Type B pancreatic cell (in vitro differentiated cells): ENCODE data around the gene VPS36. TPM values are rescaled to one million over a fixed set of nuclear protein-coding genes. Genes with fewer than 3 reads are reported as not detected.

Experiments
- DNase-seq: peaks from one replicate; pipeline ENCODE4 v3.0.0; 2021; ENCODE audit warnings: mixed read lengths; ENCODE audit not compliant: unreplicated experiment; ENCODE audit errors: extremely low spot score
- H3K27ac Mint-ChIP-seq: 2 replicates; pipeline ENCODE4 v1.8.0; 2021; ENCODE audit warnings: mild to moderate bottlenecking, mixed read lengths
- H3K27me3 Mint-ChIP-seq: 2 replicates; pipeline ENCODE4 v1.8.0; 2021; ENCODE audit warnings: mixed read lengths
- H3K36me3 Mint-ChIP-seq: 2 replicates; pipeline ENCODE4 v1.8.0; 2021; ENCODE audit warnings: mixed read lengths
- H3K4me1 Mint-ChIP-seq: one replicate; pipeline ENCODE4 v1.8.0; 2021; ENCODE audit warnings: mixed read lengths; ENCODE audit not compliant: unreplicated experiment
- H3K4me3 Mint-ChIP-seq: 2 replicates; pipeline ENCODE4 v1.8.0; 2021; ENCODE audit warnings: mild to moderate bottlenecking, mixed read lengths
- H3K9me3 Mint-ChIP-seq: 2 replicates; pipeline ENCODE4 v1.8.0; 2021; ENCODE audit warnings: mixed read lengths
- total RNA-seq: library from RNA; stranded (reverse); gene quantifications from 2 replicates; pipeline ENCODE4 v1.2.1, GENCODE V29; 2021; ENCODE audit warnings: low replicate concordance
- TF ChIP-seq, protein P1 (sequence below): fragments of 200-600 bp; sonication (generic); conservative IDR thresholded peaks from 2 replicates; pipeline ENCODE4 v1.5.0; 2021; ENCODE audit warnings: antibody characterized with exemption, mild to moderate bottlenecking

VPS36 gene
- total RNA-seq, 1 donor from 2014 or later: 41.6 TPM

DNA sequence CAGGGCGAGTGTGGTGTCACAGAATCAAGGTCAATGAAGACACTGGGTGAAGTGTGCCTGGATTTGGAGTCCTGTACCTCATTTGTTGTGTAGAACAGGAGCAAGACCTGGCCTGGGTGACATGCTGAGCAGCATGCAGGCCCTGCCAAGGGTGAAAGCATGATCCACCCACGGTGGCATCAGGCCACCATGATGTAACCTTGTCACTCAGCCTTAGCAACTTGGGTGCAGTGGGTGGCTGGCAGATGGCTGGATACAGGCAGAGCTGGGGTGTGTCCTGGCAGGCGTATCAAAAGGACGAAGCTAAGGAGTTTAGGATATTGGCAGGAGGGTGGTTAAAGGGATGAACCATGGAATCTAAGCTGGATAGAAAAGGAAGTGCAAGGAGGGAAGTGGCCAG, 54.7 kb downstream of the VPS36 start:
- Mint-ChIP-seq H3K4me3 (no peak overlapping the region), H3K9me3 (no peaks in the 10 kb centered on the region), H3K27me3 (peaks cover 4% of the 10 kb centered on the region), H3K27ac (no peak overlapping the region), H3K4me1 (no peaks in the 10 kb centered on the region), H3K36me3 (no peaks in the 10 kb centered on the region)
- DNase-seq: no peak
- TF ChIP-seq, protein P1, sequence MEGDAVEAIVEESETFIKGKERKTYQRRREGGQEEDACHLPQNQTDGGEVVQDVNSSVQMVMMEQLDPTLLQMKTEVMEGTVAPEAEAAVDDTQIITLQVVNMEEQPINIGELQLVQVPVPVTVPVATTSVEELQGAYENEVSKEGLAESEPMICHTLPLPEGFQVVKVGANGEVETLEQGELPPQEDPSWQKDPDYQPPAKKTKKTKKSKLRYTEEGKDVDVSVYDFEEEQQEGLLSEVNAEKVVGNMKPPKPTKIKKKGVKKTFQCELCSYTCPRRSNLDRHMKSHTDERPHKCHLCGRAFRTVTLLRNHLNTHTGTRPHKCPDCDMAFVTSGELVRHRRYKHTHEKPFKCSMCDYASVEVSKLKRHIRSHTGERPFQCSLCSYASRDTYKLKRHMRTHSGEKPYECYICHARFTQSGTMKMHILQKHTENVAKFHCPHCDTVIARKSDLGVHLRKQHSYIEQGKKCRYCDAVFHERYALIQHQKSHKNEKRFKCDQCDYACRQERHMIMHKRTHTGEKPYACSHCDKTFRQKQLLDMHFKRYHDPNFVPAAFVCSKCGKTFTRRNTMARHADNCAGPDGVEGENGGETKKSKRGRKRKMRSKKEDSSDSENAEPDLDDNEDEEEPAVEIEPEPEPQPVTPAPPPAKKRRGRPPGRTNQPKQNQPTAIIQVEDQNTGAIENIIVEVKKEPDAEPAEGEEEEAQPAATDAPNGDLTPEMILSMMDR: no peak

DNA sequence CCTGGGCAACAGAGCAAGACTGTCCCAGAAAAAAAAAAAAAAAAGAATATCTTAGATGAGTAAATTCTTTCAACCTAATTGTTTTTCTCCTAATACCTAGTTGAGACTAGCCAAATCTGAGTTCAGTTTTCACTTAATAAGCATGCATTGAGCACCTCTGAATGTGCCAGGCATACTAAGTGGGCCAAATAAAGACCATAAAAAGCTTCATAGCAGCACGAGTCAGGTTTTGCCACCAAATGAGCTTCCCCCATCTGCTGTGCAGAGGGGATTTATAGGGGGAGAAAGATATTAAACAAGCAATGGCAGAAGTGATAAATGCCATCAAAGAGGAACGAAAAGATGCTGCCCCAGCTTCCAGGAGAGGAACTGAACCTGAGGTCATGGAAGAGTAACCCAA, 55.8 kb downstream of the VPS36 start:
- H3K36me3 Mint-ChIP-seq: no peaks in the 10 kb centered on the region
- H3K4me1 Mint-ChIP-seq: no peaks in the 10 kb centered on the region

DNA sequence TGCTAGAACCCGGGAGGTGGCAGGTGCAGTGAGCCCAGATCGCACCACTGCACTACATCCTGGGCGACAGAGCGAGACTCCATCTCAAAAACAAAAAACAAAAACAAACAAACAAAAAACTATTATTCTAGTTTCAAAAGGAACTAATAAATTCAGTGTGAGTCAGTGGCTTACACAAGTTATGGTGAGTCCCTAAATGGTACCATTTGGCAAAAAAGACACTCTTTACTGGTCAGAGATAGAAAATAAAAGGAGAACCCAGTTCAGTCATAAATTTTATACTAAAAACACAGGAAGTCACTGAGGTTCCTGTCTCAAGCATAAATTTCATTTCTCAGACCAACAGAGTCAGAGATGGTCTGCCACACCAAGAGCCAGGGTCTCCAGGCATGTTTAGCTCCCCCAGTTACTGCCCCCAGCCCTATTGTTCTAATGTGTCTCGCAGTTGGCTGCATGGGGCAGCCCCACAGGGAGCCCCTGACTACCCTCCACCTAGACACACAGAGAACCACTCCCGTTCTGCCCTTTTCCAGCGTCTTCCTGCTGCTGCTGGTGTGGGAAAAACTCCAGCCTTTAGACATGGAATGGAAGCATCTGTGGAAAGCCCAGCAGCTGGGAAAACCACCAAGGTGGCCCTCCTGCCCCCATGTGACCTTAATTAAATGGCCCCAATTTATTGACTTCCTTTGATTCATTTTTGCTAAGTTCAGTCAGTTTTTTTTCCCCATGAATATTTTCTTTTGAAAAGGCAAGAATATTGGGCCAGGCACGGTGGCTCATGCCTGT, 56.7 kb downstream of the VPS36 start:
- H3K27ac Mint-ChIP-seq: no peak overlapping the region
- no peak for DNase-seq
- TF ChIP-seq, protein P1: no peak
- peaks cover 4% of the 10 kb centered on the region for H3K27me3 Mint-ChIP-seq
- H3K36me3 Mint-ChIP-seq: no peaks in the 10 kb centered on the region
- H3K9me3 Mint-ChIP-seq: no peaks in the 10 kb centered on the region
- H3K4me1 Mint-ChIP-seq: no peaks in the 10 kb centered on the region
- H3K4me3 Mint-ChIP-seq: no peak overlapping the region

More for the DNA sequence above, 55.8 kb downstream of the VPS36 start:
- Mint-ChIP-seq H3K9me3 (no peaks in the 10 kb centered on the region), H3K27me3 (peaks cover 4% of the 10 kb centered on the region), H3K27ac (no peak overlapping the region), H3K4me3 (no peak overlapping the region)
- TF ChIP-seq, protein P1: no peak
- DNase-seq: no peak

DNA sequence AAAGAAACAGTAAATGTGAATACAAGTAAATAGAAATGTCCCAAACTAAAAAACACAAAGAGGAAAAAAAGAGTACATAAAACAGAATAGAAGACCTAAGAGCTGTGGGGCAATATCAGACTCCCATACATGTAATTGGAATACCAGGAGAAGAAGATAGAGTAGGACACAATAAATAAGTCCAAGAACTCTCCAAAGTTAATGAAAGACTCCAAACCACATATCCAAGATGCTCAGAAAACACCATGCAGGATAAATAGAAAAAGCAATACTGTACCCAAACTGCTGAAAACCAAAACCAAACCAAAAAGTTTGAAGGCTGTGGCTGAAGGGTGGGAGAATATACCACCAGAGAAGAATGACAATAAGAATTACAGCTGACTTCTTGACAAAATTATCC, 62.7 kb downstream of the VPS36 start:
- H3K27ac Mint-ChIP-seq: no peak overlapping the region
- no peak overlapping the region for H3K4me3 Mint-ChIP-seq
- no peaks in the 10 kb centered on the region for H3K27me3 Mint-ChIP-seq
- no peaks in the 10 kb centered on the region for H3K36me3 Mint-ChIP-seq
- DNase-seq: no peak
- TF ChIP-seq, protein P1: no peak
- no peaks in the 10 kb centered on the region for H3K4me1 Mint-ChIP-seq
- no peaks in the 10 kb centered on the region for H3K9me3 Mint-ChIP-seq

DNA sequence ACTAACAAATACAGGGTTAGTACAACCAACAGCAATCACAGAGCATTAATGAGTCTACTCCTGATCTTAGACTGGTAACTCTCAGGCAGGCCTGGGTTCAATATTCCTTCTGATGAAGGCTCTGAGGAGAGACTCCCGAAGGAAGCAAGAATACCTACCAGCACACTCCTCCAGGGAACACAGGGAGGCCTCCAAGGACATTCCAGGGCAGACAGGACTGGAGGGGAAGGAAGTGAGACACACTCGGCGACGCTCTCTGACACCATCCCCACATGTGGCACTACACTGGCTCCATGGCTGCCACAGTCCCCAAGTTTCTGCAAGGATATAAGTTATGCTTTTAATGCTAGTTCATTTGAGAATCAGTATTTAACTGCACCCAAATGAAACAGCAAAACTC, 64.6 kb downstream of the VPS36 start:
- no peaks in the 10 kb centered on the region for H3K27me3 Mint-ChIP-seq
- no peaks in the 10 kb centered on the region for H3K4me1 Mint-ChIP-seq
- H3K36me3 Mint-ChIP-seq: no peaks in the 10 kb centered on the region
- H3K9me3 Mint-ChIP-seq: no peaks in the 10 kb centered on the region
- TF ChIP-seq, protein P1: no peak
- no peak overlapping the region for H3K4me3 Mint-ChIP-seq
- H3K27ac Mint-ChIP-seq: no peak overlapping the region
- no peak for DNase-seq
